Measurements from ENCODE around the gene CLIC4. TPM values are rescaled to one million over a fixed set of nuclear protein-coding genes. Genes with fewer than 3 reads are reported as not detected.
A peak's percentile ranks its signal among the peaks of the same experiment; 100 is the strongest.

CLIC4 gene
- total and polyA plus RNA-seq, 11 donors, result 111 to 917 (median 387) TPM

DNA sequence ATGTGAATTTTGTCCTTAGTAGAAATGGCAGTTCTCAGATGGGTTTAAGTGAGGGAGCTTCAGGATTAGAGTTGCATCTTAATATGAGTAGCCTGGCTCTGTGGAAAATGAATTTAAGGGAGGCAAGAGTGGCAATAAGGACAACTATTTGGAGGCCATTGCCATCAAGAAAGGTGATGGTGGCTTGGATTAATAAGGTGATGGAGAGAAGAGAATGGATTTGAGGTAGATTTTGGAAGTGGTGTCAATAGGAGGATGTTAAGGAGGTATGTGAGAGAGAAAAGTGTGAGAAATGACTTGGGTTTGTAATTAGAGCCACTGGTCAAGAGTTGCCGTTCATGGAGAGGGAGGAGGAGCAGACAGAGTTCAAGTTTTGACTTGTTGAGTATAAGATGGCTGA lies 16.3 kb downstream of the CLIC4 start:
- ATAC-seq (no peak), DNase-seq (no peak)
- intact Hi-C loops (cut with DNase I), result loop anchor here in 2 of 10 donors (5.0 kb wide), 2 partner anchors 56 to 76 kb away; no protein-coding TSS in a partner anchor
- TF ChIP-seq, protein P1, sequence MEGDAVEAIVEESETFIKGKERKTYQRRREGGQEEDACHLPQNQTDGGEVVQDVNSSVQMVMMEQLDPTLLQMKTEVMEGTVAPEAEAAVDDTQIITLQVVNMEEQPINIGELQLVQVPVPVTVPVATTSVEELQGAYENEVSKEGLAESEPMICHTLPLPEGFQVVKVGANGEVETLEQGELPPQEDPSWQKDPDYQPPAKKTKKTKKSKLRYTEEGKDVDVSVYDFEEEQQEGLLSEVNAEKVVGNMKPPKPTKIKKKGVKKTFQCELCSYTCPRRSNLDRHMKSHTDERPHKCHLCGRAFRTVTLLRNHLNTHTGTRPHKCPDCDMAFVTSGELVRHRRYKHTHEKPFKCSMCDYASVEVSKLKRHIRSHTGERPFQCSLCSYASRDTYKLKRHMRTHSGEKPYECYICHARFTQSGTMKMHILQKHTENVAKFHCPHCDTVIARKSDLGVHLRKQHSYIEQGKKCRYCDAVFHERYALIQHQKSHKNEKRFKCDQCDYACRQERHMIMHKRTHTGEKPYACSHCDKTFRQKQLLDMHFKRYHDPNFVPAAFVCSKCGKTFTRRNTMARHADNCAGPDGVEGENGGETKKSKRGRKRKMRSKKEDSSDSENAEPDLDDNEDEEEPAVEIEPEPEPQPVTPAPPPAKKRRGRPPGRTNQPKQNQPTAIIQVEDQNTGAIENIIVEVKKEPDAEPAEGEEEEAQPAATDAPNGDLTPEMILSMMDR (IDR thresholded peaks at IDR 0.05), result no peak
- no peak for TF ChIP-seq POLR2A (IDR thresholded peaks at IDR 0.05)
- Histone ChIP-seq H3K4me3 (no peak overlapping the region), H3K27ac (peak overlapping the region in 2 of 12 donors; percentile 26 to 85), H3K4me1 (peaks cover 7 to 76% (median 45%) of the 10 kb centered on the region in 12 donors), H3K36me3 (peaks cover 0 to 4% (median 0%) of the 10 kb centered on the region in 9 donors), H3K27me3 (no peaks in the 10 kb centered on the region), H3K9me3 (no peaks in the 10 kb centered on the region)
- 75 to 87% (median 79%) methylated on average over 1 of the region's 1 CpG for WGBS, 4 donors

DNA sequence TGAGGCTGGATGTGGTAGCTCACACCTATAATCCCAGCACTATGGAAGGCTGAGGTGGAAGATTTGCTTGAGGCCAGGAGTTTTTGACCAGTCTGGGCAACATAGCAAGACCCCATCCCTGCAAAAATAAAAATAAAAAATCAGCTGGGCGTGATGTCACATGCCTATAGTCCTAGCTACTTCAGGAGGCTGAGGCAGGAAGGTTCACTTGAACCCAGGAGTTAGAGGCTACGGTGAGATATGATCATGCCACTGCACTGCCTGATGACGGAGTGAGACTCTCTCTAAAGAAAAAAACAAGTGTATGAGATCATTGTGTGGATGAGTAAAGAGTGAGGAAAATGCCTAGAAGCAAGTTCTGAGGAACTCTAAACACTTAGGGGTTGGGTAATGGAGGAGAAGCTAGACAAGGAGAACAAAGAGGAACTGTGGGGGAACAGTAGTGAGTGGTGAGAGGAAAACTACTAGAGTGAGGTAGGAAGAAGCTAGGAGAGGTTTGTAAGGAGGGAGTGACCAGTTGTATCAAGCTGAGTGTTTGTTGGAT lies 17.0 kb downstream of the CLIC4 start:
- Histone ChIP-seq H3K4me3 (peak overlapping the region in 1 of 12 donors; percentile 12), H3K9me3 (no peaks in the 10 kb centered on the region), H3K27ac (peak overlapping the region in 4 of 12 donors; percentile 11 to 85 (median 31)), H3K4me1 (peaks cover 7 to 77% (median 46%) of the 10 kb centered on the region in 12 donors), H3K36me3 (peaks cover 0 to 4% (median 0%) of the 10 kb centered on the region in 9 donors), H3K27me3 (no peaks in the 10 kb centered on the region)
- DNase-seq (no peak), ATAC-seq (peak in 2 of 4 donors; percentile 38 to 71)
- TF ChIP-seq POLR2A (IDR thresholded peaks at IDR 0.05), result no peak
- TF ChIP-seq, protein P1 (IDR thresholded peaks at IDR 0.05), result no peak
- intact Hi-C loops (cut with DNase I), result loop anchor here in 2 of 10 donors (5.0 kb wide), 2 partner anchors 55 to 75 kb away; no protein-coding TSS in a partner anchor
- 85 to 90% (median 87%) methylated on average over 3 of the region's 3 CpGs for WGBS, 4 donors

DNA sequence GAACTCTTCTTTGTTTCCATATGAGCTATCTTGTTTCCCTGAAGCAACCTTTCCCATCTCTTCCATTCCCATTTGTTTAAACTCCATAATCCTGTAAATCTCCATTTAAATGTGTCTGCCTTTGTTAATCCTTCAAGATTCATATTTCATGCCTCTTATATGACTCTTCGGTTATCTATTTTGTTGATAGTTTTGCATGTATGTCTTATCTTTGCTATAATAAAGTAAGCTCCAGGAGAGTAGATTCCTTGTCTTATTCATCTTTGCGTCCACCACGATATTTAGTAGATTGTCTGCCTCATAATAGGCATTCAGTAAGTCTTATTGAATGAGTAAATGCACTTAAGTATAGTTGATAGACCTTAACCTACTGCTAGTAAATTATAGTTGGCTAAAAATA lies 18.4 kb downstream of the CLIC4 start:
- TF ChIP-seq, protein P1 (IDR thresholded peaks at IDR 0.05), result no peak
- no peak for TF ChIP-seq POLR2A (IDR thresholded peaks at IDR 0.05)
- Histone ChIP-seq H3K9me3 (no peaks in the 10 kb centered on the region), H3K4me3 (no peak overlapping the region), H3K36me3 (no peaks in the 10 kb centered on the region), H3K4me1 (peaks cover 7 to 84% (median 44%) of the 10 kb centered on the region in 12 donors), H3K27ac (peak overlapping the region in 2 of 12 donors; percentile 34 to 85), H3K27me3 (no peaks in the 10 kb centered on the region)
- ATAC-seq, result no peak
- DNase-seq, result no peak
- whole genome bisulfite sequencing, 4 donors, result 78 to 86% (median 81%) methylated on average over 3 of the region's 3 CpGs
- intact Hi-C loops (cut with DNase I), result loop anchor here in 2 of 10 donors (5.0 kb wide), 2 partner anchors 54 to 74 kb away; no protein-coding TSS in a partner anchor

DNA sequence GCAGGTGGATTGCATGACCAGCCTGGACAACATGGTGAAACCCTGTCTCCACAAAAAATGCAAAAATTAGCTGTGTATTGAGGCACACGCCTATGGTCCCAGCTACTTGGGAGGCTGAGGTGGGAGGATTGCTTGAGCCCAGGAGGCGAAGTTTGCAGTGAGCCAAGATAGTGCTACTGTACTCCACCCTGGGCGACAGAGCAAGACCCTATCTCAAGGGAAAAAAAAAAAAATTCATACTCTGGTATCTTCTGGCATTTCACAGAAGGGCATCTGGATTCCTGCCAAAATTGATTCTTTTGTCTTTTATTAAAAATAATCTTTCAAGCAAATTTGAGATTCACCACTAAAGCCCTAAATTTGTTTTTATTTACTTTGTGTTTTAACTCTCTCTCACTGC lies 19.2 kb downstream of the CLIC4 start:
- TF ChIP-seq, protein P1 (IDR thresholded peaks at IDR 0.05), result no peak
- Histone ChIP-seq H3K4me3 (no peak overlapping the region), H3K27ac (peak overlapping the region in 9 of 12 donors; percentile 7 to 70 (median 37)), H3K9me3 (no peaks in the 10 kb centered on the region), H3K27me3 (no peaks in the 10 kb centered on the region), H3K4me1 (peaks cover 7 to 85% (median 51%) of the 10 kb centered on the region in 12 donors), H3K36me3 (no peaks in the 10 kb centered on the region)
- 63 to 70% (median 67%) methylated on average over 3 of the region's 3 CpGs for WGBS, 4 donors
- DNase-seq, result no peak
- no peak for ATAC-seq
- intact Hi-C loops (cut with DNase I), result loop anchor here in 2 of 10 donors (5.0 kb wide), 2 partner anchors 53 to 73 kb away; no protein-coding TSS in a partner anchor
